ENCODE results near the gene ATF7. TPM values are rescaled to one million over a fixed set of nuclear protein-coding genes. Genes with fewer than 3 reads are reported as not detected.

ATF7 gene
- total and polyA plus RNA-seq, 2 donors (not counting 3 experiments of a cell fraction or from before 2014, with no cell fraction given) = 36.0 to 68.5 TPM

DNA sequence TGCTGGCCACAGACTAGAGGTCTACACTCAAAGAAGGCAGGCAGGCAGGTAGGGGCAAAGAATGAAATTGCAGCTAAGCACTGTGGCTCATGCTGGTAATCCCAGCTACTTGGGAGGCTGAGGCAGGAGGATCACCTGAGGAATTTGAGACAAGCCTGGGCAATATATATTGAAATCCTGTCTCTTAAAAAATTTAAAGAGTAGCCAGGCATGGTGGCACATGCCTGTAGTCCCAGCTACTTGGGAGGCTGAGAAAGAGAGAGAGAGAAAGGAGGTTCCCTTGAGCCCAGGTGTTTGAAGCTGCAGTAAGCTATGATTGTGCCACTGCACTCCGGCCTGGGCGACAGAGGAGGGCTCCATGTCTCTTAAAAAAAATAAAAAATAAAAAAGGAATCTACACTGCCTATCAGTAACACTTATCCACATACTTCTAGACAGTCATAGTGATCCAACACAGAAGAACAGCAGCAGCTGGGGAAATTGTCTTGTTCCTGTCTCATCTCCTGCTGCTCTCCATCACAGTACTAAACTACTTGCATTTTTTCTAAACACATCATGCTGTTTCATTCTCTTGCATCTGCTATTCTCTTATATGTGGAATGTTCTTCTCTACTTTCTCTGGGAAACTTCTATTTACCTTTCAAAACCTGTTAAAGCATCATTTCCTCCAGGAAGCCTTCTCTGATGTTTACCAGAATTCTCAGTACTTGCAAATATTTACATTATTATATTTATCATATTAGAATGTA is 57.2 kb downstream of the ATF7 start:
- peaks cover 0 to 1% of the 10 kb centered on the region in 2 experiments for H3K36me3 ChIP-seq (ENCODE audit: control insufficient read depth in 2 of 2, extremely low read depth in 1 of 2, insufficient read depth in 2 of 2, low read length in 2 of 2)
- dilution Hi-C loops (cut with MboI; ENCODE audit: extremely low pct_ligation_motif_present, low sequenced_read_pairs) (no loop called here), intact Hi-C loops (cut with micrococcal nuclease) (no loop called here)
- TF ChIP-seq JUN (IDR thresholded peaks at IDR 0.05; ENCODE audit: borderline replicate concordance, insufficient read depth, insufficient read length, low read depth) (no peak), MYC (IDR thresholded peaks at IDR 0.05; ENCODE audit: low read depth, low read length) (no peak), FOS (IDR thresholded peaks at IDR 0.05; ENCODE audit: borderline replicate concordance, insufficient read depth, low read length) (no peak), MAX (IDR thresholded peaks at IDR 0.05; ENCODE audit: insufficient read depth, insufficient read length) (no peak), GATA2 (IDR thresholded peaks at IDR 0.05; ENCODE audit: insufficient read depth, insufficient read length, low read depth, low read length) (no peak), POLR2A (IDR thresholded peaks at IDR 0.05; ENCODE audit: low read depth, low read length) (no peak), CTCF (IDR thresholded peaks at IDR 0.05; ENCODE audit: extremely low read depth in 1 of 2, insufficient read depth in 1 of 2, low read depth in 1 of 2, low read length in 2 of 2) (no peak)
- CTCF ChIA-PET = interaction anchor here (0.6 to 4.3 kb wide), 4 partner anchors 20 to 66 kb away, joined by 3 to 11 read pairs (median 6); no protein-coding TSS in a partner anchor
- FAIRE-seq (no peak), DNase-seq (ENCODE audit: low read depth, low spot score) (no peak)
- H3K9me3 ChIP-seq (replicated peaks; ENCODE audit: control insufficient read depth, insufficient read depth, low read length) = no peaks in the 10 kb centered on the region
- H3K4me3 ChIP-seq (replicated peaks in 1 of 3; ENCODE audit: insufficient read depth in 1 of 3, low read depth in 1 of 3, low read length in 3 of 3) = no peak overlapping the region
- H3K4me1 ChIP-seq (ENCODE audit: control insufficient read depth, extremely low read depth, insufficient read depth, low read length) = no peaks in the 10 kb centered on the region
- POLR2A ChIA-PET = no interaction called here
- no TSS peak for BruUV-seq (replicated peaks)
- H4K20me1 ChIP-seq (replicated peaks; ENCODE audit: control insufficient read depth, extremely low read depth, insufficient read depth, low read length) = no peaks in the 10 kb centered on the region
- H3K27me3 ChIP-seq (ENCODE audit: control insufficient read depth in 2 of 2, insufficient read depth in 2 of 2, low read length in 2 of 2) = no peaks in the 10 kb centered on the region
- H3K9ac ChIP-seq (replicated peaks; ENCODE audit: extremely low read depth, insufficient read depth, low read length) = no peak overlapping the region
- H2AFZ ChIP-seq (ENCODE audit: low read depth, low read length) = no peak overlapping the region
- no peak overlapping the region for H3K4me2 ChIP-seq (ENCODE audit: insufficient read depth, low read length)
- no peak overlapping the region for H3K27ac ChIP-seq (ENCODE audit: insufficient read depth, low read depth, low read length)
- peaks cover 12% of the 10 kb centered on the region for H3K79me2 ChIP-seq (ENCODE audit: control insufficient read depth, insufficient read depth, low read length)
- no peaks in the 10 kb centered on the region for H3K9me1 ChIP-seq (replicated peaks; ENCODE audit: control insufficient read depth, extremely low read depth, insufficient read depth, low read length)
